Caco-2 (cell line): Measurements from ENCODE around the gene NPW. TPM values are rescaled to one million over a fixed set of nuclear protein-coding genes. Genes with fewer than 3 reads are reported as not detected.

ENCODE experiments used
- BruUV-seq: library from RNA; stranded (reverse); fragments of 400-500 nt; replicated peaks from 2 replicates; lab custom pipeline; 2021; lab: Mats Ljungman, UMichigan
- CTCF ChIA-PET: fragments of 300-600 bp; sonication (Branson Sonifier 250); formaldehyde crosslinking; loops from one replicate; lab custom pipeline; 2022; ENCODE audit warnings: antibody characterized with exemption; lab: Charles Lee
- POLR2A ChIA-PET: fragments of 300-600 bp; sonication (Branson Sonifier 250); formaldehyde crosslinking; loops from one replicate; lab custom pipeline; 2022; ENCODE audit warnings: antibody characterized with exemption; lab: Charles Lee
- DNase-seq, 2 experiments: peaks; one replicate each; pipeline versions ENCODE4 v3.0.0 to v3.0.0-alpha.2; 2020 to 2022
- H3K27me3 ChIP-seq: replicated peaks from 2 replicates; pipeline ENCODE4 v1.6.0; 2011; ENCODE audit warnings: low read length; ENCODE audit not compliant: control insufficient read depth, insufficient read depth
- H3K36me3 ChIP-seq: 2 replicates; pipeline ENCODE4 v1.5.1; 2011; ENCODE audit warnings: low read length; ENCODE audit not compliant: control insufficient read depth, insufficient read depth
- H3K4me1 ChIP-seq: fragments of 250-450 bp; sonication (Bioruptor Pico); 2 replicates; pipeline ENCODE4 v1.5.1; 2020; ENCODE audit warnings: mild to moderate bottlenecking
- H3K4me3 ChIP-seq: 2 replicates; pipeline ENCODE4 v1.5.1; 2011; ENCODE audit warnings: low read depth, mild to moderate bottlenecking, control low read depth, low read length
- H3K9me3 ChIP-seq: fragments of 250-450 bp; sonication (Bioruptor Pico); 2 replicates; pipeline ENCODE4 v1.5.1; 2020; ENCODE audit warnings: mild to moderate bottlenecking, moderate library complexity
- H3K27ac Mint-ChIP-seq: one replicate; pipeline ENCODE4 v1.8.0; 2022; ENCODE audit warnings: mixed read lengths; ENCODE audit not compliant: unreplicated experiment
- H3K27me3 Mint-ChIP-seq: one replicate; pipeline ENCODE4 v1.8.0; 2022; ENCODE audit warnings: mixed read lengths; ENCODE audit not compliant: insufficient read depth, unreplicated experiment
- H3K36me3 Mint-ChIP-seq: one replicate; pipeline ENCODE4 v1.8.0; 2022; ENCODE audit warnings: mild to moderate bottlenecking, mixed read lengths; ENCODE audit not compliant: insufficient read depth, unreplicated experiment
- H3K4me1 Mint-ChIP-seq: one replicate; pipeline ENCODE4 v1.8.0; 2022; ENCODE audit warnings: low read depth, mixed read lengths; ENCODE audit not compliant: unreplicated experiment
- H3K4me3 Mint-ChIP-seq: one replicate; pipeline ENCODE4 v1.8.0; 2022; ENCODE audit warnings: mild to moderate bottlenecking, moderate library complexity, mixed read lengths; ENCODE audit not compliant: unreplicated experiment
- H3K9me3 Mint-ChIP-seq: one replicate; pipeline ENCODE4 v1.8.0; 2022; ENCODE audit warnings: mixed read lengths; ENCODE audit not compliant: unreplicated experiment
- intact Hi-C: fragments of 100-400 bp; cut with micrococcal nuclease; formaldehyde crosslinking; loops from one replicate; pipeline ENCODE4 v1.10.0; 2022; ENCODE audit not compliant: unreplicated experiment
- total RNA-seq: library from RNA; stranded (reverse); gene quantifications from 2 replicates; pipeline ENCODE4 v1.2.3, GENCODE V29; 2022
- TF ChIP-seq, protein P1 (sequence below), 2 experiments: fragments of 200-600 bp in 1 of 2; IDR thresholded peaks; 1 replicate in 1 of 2; 2 replicates in 1 of 2; pipeline versions ENCODE4 v1.5.1 to v1.8.0; 2011 to 2022; ENCODE audit warnings: antibody characterized with exemption in 1 of 2, control low read depth in 1 of 2, inconsistent platforms in 1 of 2, low read depth in 1 of 2, low read length in 1 of 2, mild to moderate bottlenecking in 1 of 2, moderate library complexity in 1 of 2; ENCODE audit not compliant: insufficient read depth in 1 of 2, severe bottlenecking in 1 of 2, unreplicated experiment in 1 of 2

Gene NPW
- total RNA-seq, 1 experiment from 2014 or later, result 6.1 TPM

DNA sequence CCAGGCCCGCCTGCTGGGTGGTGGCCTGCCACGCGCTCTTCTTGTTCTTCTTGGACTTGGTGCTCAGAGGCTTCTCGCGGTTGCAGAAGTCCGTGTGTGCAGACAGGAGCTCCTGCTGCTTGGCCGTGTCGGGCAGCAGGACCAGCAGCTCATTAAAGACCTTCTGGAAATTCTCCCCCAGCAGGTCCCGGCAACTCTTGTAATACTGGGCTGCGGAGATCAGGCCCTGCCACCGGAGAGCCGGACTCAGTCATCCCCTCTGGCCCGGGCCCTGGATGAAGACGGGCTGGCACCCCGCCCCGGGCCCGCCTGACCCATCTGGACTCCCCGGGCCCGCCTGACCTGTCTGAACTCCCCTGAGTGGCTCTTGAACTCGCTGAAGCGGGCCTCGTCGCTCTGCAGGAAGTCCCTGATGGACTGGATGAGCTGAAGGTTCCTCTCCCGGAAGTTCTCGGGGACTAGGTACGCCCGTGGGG is 21.2 kb upstream of the NPW start:
- Mint-ChIP-seq H3K27ac (no peak overlapping the region), H3K4me3 (no peak overlapping the region), H3K9me3 (no peaks in the 10 kb centered on the region), H3K27me3 (no peaks in the 10 kb centered on the region), H3K36me3 (peaks cover 49% of the 10 kb centered on the region), H3K4me1 (no peaks in the 10 kb centered on the region)
- DNase-seq, result no peak
- Histone ChIP-seq H3K9me3 (no peaks in the 10 kb centered on the region), H3K27me3 (no peaks in the 10 kb centered on the region), H3K4me3 (no peak overlapping the region), H3K36me3 (peaks cover 2% of the 10 kb centered on the region; the same call in 1 of the 2 replicates), H3K4me1 (no peaks in the 10 kb centered on the region)
- ChIA-PET CTCF (no interaction called here), POLR2A (no interaction called here)
- intact Hi-C loops, result no loop called here
- TF ChIP-seq, protein P1, sequence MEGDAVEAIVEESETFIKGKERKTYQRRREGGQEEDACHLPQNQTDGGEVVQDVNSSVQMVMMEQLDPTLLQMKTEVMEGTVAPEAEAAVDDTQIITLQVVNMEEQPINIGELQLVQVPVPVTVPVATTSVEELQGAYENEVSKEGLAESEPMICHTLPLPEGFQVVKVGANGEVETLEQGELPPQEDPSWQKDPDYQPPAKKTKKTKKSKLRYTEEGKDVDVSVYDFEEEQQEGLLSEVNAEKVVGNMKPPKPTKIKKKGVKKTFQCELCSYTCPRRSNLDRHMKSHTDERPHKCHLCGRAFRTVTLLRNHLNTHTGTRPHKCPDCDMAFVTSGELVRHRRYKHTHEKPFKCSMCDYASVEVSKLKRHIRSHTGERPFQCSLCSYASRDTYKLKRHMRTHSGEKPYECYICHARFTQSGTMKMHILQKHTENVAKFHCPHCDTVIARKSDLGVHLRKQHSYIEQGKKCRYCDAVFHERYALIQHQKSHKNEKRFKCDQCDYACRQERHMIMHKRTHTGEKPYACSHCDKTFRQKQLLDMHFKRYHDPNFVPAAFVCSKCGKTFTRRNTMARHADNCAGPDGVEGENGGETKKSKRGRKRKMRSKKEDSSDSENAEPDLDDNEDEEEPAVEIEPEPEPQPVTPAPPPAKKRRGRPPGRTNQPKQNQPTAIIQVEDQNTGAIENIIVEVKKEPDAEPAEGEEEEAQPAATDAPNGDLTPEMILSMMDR (IDR thresholded peaks at IDR 0.05; ENCODE audit: insufficient read depth in 1 of 2, low read depth in 1 of 2, low read length in 1 of 2, severe bottlenecking in 1 of 2, unreplicated experiment in 1 of 2), result no peak
- TSS peak; percentile 15 for BruUV-seq

DNA sequence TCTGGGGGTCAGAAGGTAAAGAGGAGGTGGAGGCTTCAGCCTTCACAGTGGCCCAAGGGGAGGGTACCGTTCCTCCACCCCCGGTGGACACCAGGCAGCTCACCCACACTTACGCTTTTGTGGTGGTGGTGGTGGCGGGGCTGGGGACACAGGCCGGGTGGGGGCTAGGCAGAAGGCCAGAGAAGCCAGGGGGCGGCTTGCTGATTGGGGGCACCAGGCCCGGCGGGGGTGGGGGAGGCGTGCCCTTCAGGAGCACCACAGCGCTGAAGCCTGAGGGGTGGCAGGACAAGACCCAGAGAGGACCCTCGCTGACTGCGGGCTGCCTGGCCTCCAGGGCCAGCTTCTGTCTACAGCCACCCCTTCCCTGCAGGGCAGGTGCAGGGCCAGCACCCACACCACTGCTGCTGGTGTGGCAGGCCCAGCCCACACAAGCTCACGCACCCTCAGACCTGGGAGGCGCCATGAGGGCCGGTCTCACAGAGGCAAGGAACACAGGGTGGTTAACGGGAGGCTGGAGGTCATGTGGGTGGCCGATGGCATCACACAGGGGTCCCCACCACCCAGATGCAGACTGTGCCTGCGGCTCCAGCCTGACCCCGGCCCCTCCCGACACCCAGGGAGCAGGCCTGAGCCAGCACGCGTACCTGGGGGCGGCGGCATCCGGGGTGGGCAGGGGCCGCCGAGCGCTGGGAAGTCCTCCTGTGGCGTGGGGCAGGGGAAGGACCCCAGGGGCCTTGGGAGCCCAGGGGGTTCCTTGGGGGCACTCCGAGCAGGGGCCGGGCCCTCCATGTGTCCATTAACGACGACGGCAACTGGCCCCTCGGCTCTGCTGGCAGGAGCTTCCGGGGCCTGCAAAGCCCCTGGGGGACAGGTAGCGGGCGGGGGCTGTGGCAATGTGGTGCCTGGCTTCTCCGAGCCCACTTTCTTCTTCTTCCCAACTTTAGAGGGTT is 20.5 kb upstream of the NPW start:
- H3K9me3 Mint-ChIP-seq, result no peaks in the 10 kb centered on the region
- Histone ChIP-seq H3K4me1 (no peaks in the 10 kb centered on the region), H3K27me3 (no peaks in the 10 kb centered on the region), H3K36me3 (peaks cover 2% of the 10 kb centered on the region; the same call in 1 of the 2 replicates), H3K9me3 (no peaks in the 10 kb centered on the region), H3K4me3 (no peak overlapping the region)
- intact Hi-C loops, result no loop called here
- DNase-seq, result no peak
- H3K4me1 Mint-ChIP-seq, result no peaks in the 10 kb centered on the region
- H3K4me3 Mint-ChIP-seq, result no peak overlapping the region
- CTCF ChIA-PET, result no interaction called here
- TF ChIP-seq, protein P1 (IDR thresholded peaks at IDR 0.05; ENCODE audit: insufficient read depth in 1 of 2, low read depth in 1 of 2, low read length in 1 of 2, severe bottlenecking in 1 of 2, unreplicated experiment in 1 of 2), result no peak
- BruUV-seq, result no TSS peak
- peaks cover 49% of the 10 kb centered on the region for H3K36me3 Mint-ChIP-seq
- POLR2A ChIA-PET, result no interaction called here
- no peaks in the 10 kb centered on the region for H3K27me3 Mint-ChIP-seq
- H3K27ac Mint-ChIP-seq, result no peak overlapping the region

DNA sequence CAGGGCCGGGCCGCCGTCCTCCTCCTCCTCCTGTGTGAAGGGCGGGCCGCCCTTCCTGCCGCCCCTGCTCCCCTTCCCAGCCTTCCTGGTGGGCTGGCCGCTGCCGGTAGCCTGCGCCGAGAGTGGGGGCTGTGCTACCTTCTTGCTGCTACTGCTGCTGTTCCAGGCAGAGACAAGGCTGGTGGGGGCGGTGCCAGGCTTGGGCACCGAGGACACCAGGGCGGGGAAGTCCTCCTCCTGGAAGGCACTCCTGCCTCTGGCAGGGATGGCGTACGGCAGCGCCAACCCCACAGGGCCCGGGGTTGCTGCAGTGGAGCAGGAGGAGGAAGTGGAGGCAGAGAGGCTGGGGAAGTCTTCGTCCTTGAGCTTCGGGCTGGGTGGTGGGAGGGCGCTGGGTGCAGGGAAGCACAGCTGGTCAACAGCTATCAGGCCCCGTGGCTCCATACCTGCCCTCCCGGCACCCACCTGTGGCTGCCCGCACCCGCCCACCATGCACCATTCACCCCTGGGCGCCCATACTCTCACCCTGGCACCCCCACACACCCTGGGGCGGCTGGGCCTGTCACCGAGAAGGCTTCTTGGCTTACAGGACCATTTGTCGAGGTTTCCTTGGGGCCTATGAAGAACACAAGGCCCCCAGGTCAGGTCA is 19.6 kb upstream of the NPW start:
- Mint-ChIP-seq H3K27ac (no peak overlapping the region), H3K4me3 (no peak overlapping the region), H3K4me1 (no peaks in the 10 kb centered on the region), H3K36me3 (peaks cover 58% of the 10 kb centered on the region), H3K9me3 (no peaks in the 10 kb centered on the region), H3K27me3 (no peaks in the 10 kb centered on the region)
- no peak for DNase-seq
- Histone ChIP-seq H3K36me3 (peaks cover 2% of the 10 kb centered on the region; the same call in 1 of the 2 replicates), H3K4me1 (no peaks in the 10 kb centered on the region), H3K9me3 (no peaks in the 10 kb centered on the region), H3K4me3 (no peak overlapping the region), H3K27me3 (no peaks in the 10 kb centered on the region)
- ChIA-PET CTCF (no interaction called here), POLR2A (no interaction called here)
- TF ChIP-seq, protein P1 (IDR thresholded peaks at IDR 0.05; ENCODE audit: insufficient read depth in 1 of 2, low read depth in 1 of 2, low read length in 1 of 2, severe bottlenecking in 1 of 2, unreplicated experiment in 1 of 2), result no peak
- intact Hi-C loops, result no loop called here
- no TSS peak for BruUV-seq
